HepG2 (cell line): ENCODE results near the gene PAM16.

Experiments
- IKZF1 ChIP-seq: fragments of 450-650 bp; IDR thresholded peaks from 2 replicates; pipeline ENCODE4 v1.7.1; 2016
- MYNN ChIP-seq: sonication (generic); formaldehyde crosslinking; IDR thresholded peaks from 2 replicates; pipeline ENCODE4 v1.4.0; 2020; ENCODE audit warnings: mild to moderate bottlenecking, low read depth, missing genetic modification reagents
- PAXIP1 ChIP-seq: sonication (generic); formaldehyde crosslinking; conservative IDR thresholded peaks from 2 replicates; pipeline ENCODE4 v1.4.0; 2020; ENCODE audit warnings: mild to moderate bottlenecking, missing genetic modification reagents, moderate library complexity
- SNAPC5 ChIP-seq: sonication (generic); formaldehyde crosslinking; IDR thresholded peaks from 2 replicates; pipeline ENCODE4 v1.8.1; 2023; ENCODE audit warnings: mild to moderate bottlenecking, missing genetic modification reagents, borderline replicate concordance
- THYN1 ChIP-seq: sonication (generic); formaldehyde crosslinking; IDR thresholded peaks from 2 replicates; pipeline ENCODE4 v1.8.1; 2023; ENCODE audit warnings: low read depth, mild to moderate bottlenecking, moderate library complexity, missing genetic modification reagents, borderline replicate concordance
- ZNF282 ChIP-seq: fragments of 450-650 bp; IDR thresholded peaks from 2 replicates; pipeline ENCODE4 v1.6.1; 2018; ENCODE audit not compliant: partially characterized antibody
- ZNF816 ChIP-seq: sonication (generic); formaldehyde crosslinking; IDR thresholded peaks from 2 replicates; pipeline ENCODE4 v1.8.0; 2022; ENCODE audit warnings: missing genetic modification reagents, mild to moderate bottlenecking, borderline replicate concordance

- no peak for TF ChIP-seq MYNN
- TF ChIP-seq IKZF1: no peak
- TF ChIP-seq THYN1: no peak
- TF ChIP-seq ZNF282: no peak
- TF ChIP-seq ZNF816 (CRISPR knock-in tag): no peak
- TF ChIP-seq PAXIP1: no peak
- TF ChIP-seq SNAPC5 (CRISPR knock-in tag): no peak
These were observed 33.4 kb upstream of the PAM16 start for GRCh38 chr16:4384509-4384942.
